Activated naive CD4-positive, alpha-beta T cell treated with anti-CD3 and anti-CD28 coated beads for 36 hours (primary cell): ENCODE data around the gene FCHSD2. TPM values are rescaled to one million over a fixed set of nuclear protein-coding genes. Genes with fewer than 3 reads are reported as not detected.

ENCODE experiments used
- CTCF ChIA-PET: fragments of 350-600 bp; sonication (Branson Sonifier 250); formaldehyde crosslinking; loops from one replicate; lab custom pipeline; 2021; ENCODE audit warnings: antibody characterized with exemption; lab: Charles Lee
- DNase-seq: peaks from one replicate; pipeline ENCODE4 v3.0.0-alpha.2; 2020
- H3K27ac Mint-ChIP-seq: one replicate; pipeline ENCODE4 v1.8.0; 2021; ENCODE audit warnings: mild to moderate bottlenecking, mixed read lengths
- H3K27me3 Mint-ChIP-seq: one replicate; pipeline ENCODE4 v1.8.0; 2021; ENCODE audit warnings: low read depth, mixed read lengths
- H3K36me3 Mint-ChIP-seq: one replicate; pipeline ENCODE4 v1.8.0; 2021; ENCODE audit warnings: low read depth, mixed read lengths
- H3K4me1 Mint-ChIP-seq: one replicate; pipeline ENCODE4 v1.8.0; 2021; ENCODE audit warnings: low read depth, mixed read lengths
- H3K4me3 Mint-ChIP-seq: one replicate; pipeline ENCODE4 v1.8.0; 2021; ENCODE audit warnings: mild to moderate bottlenecking, moderate library complexity, mixed read lengths
- H3K9me3 Mint-ChIP-seq: one replicate; pipeline ENCODE4 v1.8.0; 2021; ENCODE audit warnings: mixed read lengths
- intact Hi-C: fragments of 100-400 bp; cut with micrococcal nuclease; formaldehyde crosslinking; loops from one replicate; pipeline ENCODE4 v1.15.1; 2023
- total RNA-seq, 2 experiments: library from RNA; stranded (reverse); gene quantifications; one replicate each; pipeline ENCODE4 v1.2.3, GENCODE V29; 2021

The FCHSD2 gene
- total RNA-seq, 2 experiments from 2014 or later = 31.1 to 36.8 TPM

GRCh38 chr11:72969894-72970335 is 172.2 kb downstream of the FCHSD2 start:
- intact Hi-C loops = loop anchor here (1.0 kb wide), 2 partner anchors 64 to 172 kb away; partner anchors contain the start of gene FCHSD2
- no peaks in the 10 kb centered on the region for H3K9me3 Mint-ChIP-seq
- peak; percentile 30 for DNase-seq
- peaks cover 27% of the 10 kb centered on the region for H3K4me1 Mint-ChIP-seq
- CTCF ChIA-PET = no interaction called here
- peak overlapping the region; percentile 52 for H3K27ac Mint-ChIP-seq
- H3K4me3 Mint-ChIP-seq = no peak overlapping the region
- H3K36me3 Mint-ChIP-seq = peaks cover 12% of the 10 kb centered on the region
- no peaks in the 10 kb centered on the region for H3K27me3 Mint-ChIP-seq

- Mint-ChIP-seq H3K27me3 (no peaks in the 10 kb centered on the region), H3K4me1 (peaks cover 23% of the 10 kb centered on the region), H3K36me3 (peaks cover 12% of the 10 kb centered on the region), H3K9me3 (no peaks in the 10 kb centered on the region), H3K27ac (no peak overlapping the region), H3K4me3 (no peak overlapping the region)
- intact Hi-C loops = no loop called here
- CTCF ChIA-PET = no interaction called here
- DNase-seq = no peak
Measured at GRCh38 chr11:72968390-72968789, 173.7 kb downstream of the FCHSD2 start.

- H3K4me1 Mint-ChIP-seq = peaks cover 19% of the 10 kb centered on the region
- CTCF ChIA-PET = interaction anchor here (0.9 kb wide), 1 partner anchor 275 kb away, joined by 3 read pairs; no protein-coding TSS in a partner anchor
Measured at GRCh38 chr11:72965672-72966071, 176.4 kb downstream of the FCHSD2 start.

GRCh38 chr11:72962717-72963116 is 179.4 kb downstream of the FCHSD2 start:
- Mint-ChIP-seq H3K27ac (no peak overlapping the region), H3K36me3 (peaks cover 12% of the 10 kb centered on the region), H3K4me3 (no peak overlapping the region), H3K9me3 (no peaks in the 10 kb centered on the region), H3K27me3 (no peaks in the 10 kb centered on the region), H3K4me1 (peaks cover 2% of the 10 kb centered on the region)
- DNase-seq = no peak
- intact Hi-C loops = no loop called here
- CTCF ChIA-PET = interaction anchor here (0.6 to 1.5 kb wide), 3 partner anchors 180 to 599 kb away, joined by 3 to 4 read pairs (median 3); no protein-coding TSS in a partner anchor

More at GRCh38 chr11:72965672-72966071, 176.4 kb downstream of the FCHSD2 start:
- Mint-ChIP-seq H3K9me3 (no peaks in the 10 kb centered on the region), H3K36me3 (peaks cover 14% of the 10 kb centered on the region), H3K4me3 (no peak overlapping the region), H3K27me3 (no peaks in the 10 kb centered on the region), H3K27ac (no peak overlapping the region)
- intact Hi-C loops = no loop called here
- no peak for DNase-seq

- no peaks in the 10 kb centered on the region for H3K27me3 Mint-ChIP-seq
- DNase-seq = no peak
- H3K9me3 Mint-ChIP-seq = no peaks in the 10 kb centered on the region
- intact Hi-C loops = no loop called here
- CTCF ChIA-PET = interaction anchor here (0.7 to 1.5 kb wide), 2 partner anchors 180 to 195 kb away, joined by 3 read pairs; no protein-coding TSS in a partner anchor
- H3K4me1 Mint-ChIP-seq = peaks cover 2% of the 10 kb centered on the region
- H3K27ac Mint-ChIP-seq = no peak overlapping the region
- H3K4me3 Mint-ChIP-seq = no peak overlapping the region
- peaks cover 13% of the 10 kb centered on the region for H3K36me3 Mint-ChIP-seq
Measured at GRCh38 chr11:72962084-72962483, 180.0 kb downstream of the FCHSD2 start.

- DNase-seq = no peak
- intact Hi-C loops = no loop called here
- Mint-ChIP-seq H3K36me3 (peaks cover 13% of the 10 kb centered on the region), H3K9me3 (no peaks in the 10 kb centered on the region), H3K4me1 (no peaks in the 10 kb centered on the region), H3K4me3 (no peak overlapping the region), H3K27me3 (no peaks in the 10 kb centered on the region), H3K27ac (no peak overlapping the region)
- CTCF ChIA-PET = no interaction called here
Measured at GRCh38 chr11:72959998-72960731, 182.0 kb downstream of the FCHSD2 start.

- Mint-ChIP-seq H3K4me1 (peaks cover 7% of the 10 kb centered on the region), H3K27ac (no peak overlapping the region), H3K9me3 (no peaks in the 10 kb centered on the region), H3K36me3 (peaks cover 10% of the 10 kb centered on the region), H3K27me3 (no peaks in the 10 kb centered on the region), H3K4me3 (no peak overlapping the region)
- intact Hi-C loops = no loop called here
- DNase-seq = no peak
- CTCF ChIA-PET = no interaction called here
Measured at GRCh38 chr11:72958791-72959190, 183.3 kb downstream of the FCHSD2 start.

GRCh38 chr11:72955466-72955865 is 186.7 kb downstream of the FCHSD2 start:
- intact Hi-C loops = no loop called here
- peaks cover 10% of the 10 kb centered on the region for H3K36me3 Mint-ChIP-seq
- H3K27ac Mint-ChIP-seq = no peak overlapping the region
- no peaks in the 10 kb centered on the region for H3K9me3 Mint-ChIP-seq
- H3K4me1 Mint-ChIP-seq = peaks cover 7% of the 10 kb centered on the region
- no peak for DNase-seq
- CTCF ChIA-PET = no interaction called here
- no peak overlapping the region for H3K4me3 Mint-ChIP-seq
- no peaks in the 10 kb centered on the region for H3K27me3 Mint-ChIP-seq

GRCh38 chr11:72954860-72955259 is 187.3 kb downstream of the FCHSD2 start:
- H3K4me3 Mint-ChIP-seq = no peak overlapping the region
- H3K27me3 Mint-ChIP-seq = no peaks in the 10 kb centered on the region
- H3K9me3 Mint-ChIP-seq = no peaks in the 10 kb centered on the region
- peaks cover 10% of the 10 kb centered on the region for H3K36me3 Mint-ChIP-seq
- no peak overlapping the region for H3K27ac Mint-ChIP-seq
- DNase-seq = no peak
- CTCF ChIA-PET = no interaction called here
- H3K4me1 Mint-ChIP-seq = peaks cover 7% of the 10 kb centered on the region
- intact Hi-C loops = no loop called here

- no peak overlapping the region for H3K4me3 Mint-ChIP-seq
- no peak overlapping the region for H3K27ac Mint-ChIP-seq
- H3K27me3 Mint-ChIP-seq = no peaks in the 10 kb centered on the region
- intact Hi-C loops = no loop called here
- DNase-seq = no peak
- CTCF ChIA-PET = no interaction called here
- peaks cover 6% of the 10 kb centered on the region for H3K36me3 Mint-ChIP-seq
- no peaks in the 10 kb centered on the region for H3K9me3 Mint-ChIP-seq
- H3K4me1 Mint-ChIP-seq = peaks cover 7% of the 10 kb centered on the region
Measured at GRCh38 chr11:72953637-72954036, 188.5 kb downstream of the FCHSD2 start.

- Mint-ChIP-seq H3K36me3 (peaks cover 4% of the 10 kb centered on the region), H3K4me1 (peaks cover 7% of the 10 kb centered on the region), H3K4me3 (no peak overlapping the region), H3K9me3 (no peaks in the 10 kb centered on the region), H3K27me3 (no peaks in the 10 kb centered on the region), H3K27ac (no peak overlapping the region)
- intact Hi-C loops = no loop called here
- CTCF ChIA-PET = no interaction called here
- DNase-seq = no peak
Measured at GRCh38 chr11:72951888-72952287, 190.2 kb downstream of the FCHSD2 start.

GRCh38 chr11:72951193-72951592 is 190.9 kb downstream of the FCHSD2 start:
- Mint-ChIP-seq H3K4me1 (peaks cover 7% of the 10 kb centered on the region), H3K4me3 (no peak overlapping the region), H3K27ac (no peak overlapping the region), H3K36me3 (peaks cover 4% of the 10 kb centered on the region), H3K27me3 (no peaks in the 10 kb centered on the region), H3K9me3 (no peaks in the 10 kb centered on the region)
- intact Hi-C loops = no loop called here
- CTCF ChIA-PET = no interaction called here
- no peak for DNase-seq

- DNase-seq = no peak
- H3K27ac Mint-ChIP-seq = no peak overlapping the region
- peaks cover 4% of the 10 kb centered on the region for H3K36me3 Mint-ChIP-seq
- intact Hi-C loops = no loop called here
- H3K4me1 Mint-ChIP-seq = peaks cover 7% of the 10 kb centered on the region
- H3K9me3 Mint-ChIP-seq = no peaks in the 10 kb centered on the region
- CTCF ChIA-PET = interaction anchor here (0.6 kb wide), 1 partner anchor 35 kb away, joined by 3 read pairs; no protein-coding TSS in a partner anchor
- no peak overlapping the region for H3K4me3 Mint-ChIP-seq
- H3K27me3 Mint-ChIP-seq = no peaks in the 10 kb centered on the region
Measured at GRCh38 chr11:72950685-72951084, 191.4 kb downstream of the FCHSD2 start.
